HG02642 (cell line): ENCODE measurements around the gene SELPLG.
A peak's percentile ranks its signal among the peaks of the same experiment; 100 is the strongest.
"Not testable (repeated sequence)": the region's sequence is repeated elsewhere in the genome, so short reads cannot be mapped to it uniquely, and the experiment has no call there.

Experiments used
- ATAC-seq: cut with Tn5 transposase; IDR thresholded peaks from one replicate; pipeline ENCODE4 v1.9.1; 2021; ENCODE audit warnings: mild to moderate bottlenecking; ENCODE audit not compliant: unreplicated experiment, poor library complexity

Gene SELPLG, protein sequence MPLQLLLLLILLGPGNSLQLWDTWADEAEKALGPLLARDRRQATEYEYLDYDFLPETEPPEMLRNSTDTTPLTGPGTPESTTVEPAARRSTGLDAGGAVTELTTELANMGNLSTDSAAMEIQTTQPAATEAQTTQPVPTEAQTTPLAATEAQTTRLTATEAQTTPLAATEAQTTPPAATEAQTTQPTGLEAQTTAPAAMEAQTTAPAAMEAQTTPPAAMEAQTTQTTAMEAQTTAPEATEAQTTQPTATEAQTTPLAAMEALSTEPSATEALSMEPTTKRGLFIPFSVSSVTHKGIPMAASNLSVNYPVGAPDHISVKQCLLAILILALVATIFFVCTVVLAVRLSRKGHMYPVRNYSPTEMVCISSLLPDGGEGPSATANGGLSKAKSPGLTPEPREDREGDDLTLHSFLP

DNA sequence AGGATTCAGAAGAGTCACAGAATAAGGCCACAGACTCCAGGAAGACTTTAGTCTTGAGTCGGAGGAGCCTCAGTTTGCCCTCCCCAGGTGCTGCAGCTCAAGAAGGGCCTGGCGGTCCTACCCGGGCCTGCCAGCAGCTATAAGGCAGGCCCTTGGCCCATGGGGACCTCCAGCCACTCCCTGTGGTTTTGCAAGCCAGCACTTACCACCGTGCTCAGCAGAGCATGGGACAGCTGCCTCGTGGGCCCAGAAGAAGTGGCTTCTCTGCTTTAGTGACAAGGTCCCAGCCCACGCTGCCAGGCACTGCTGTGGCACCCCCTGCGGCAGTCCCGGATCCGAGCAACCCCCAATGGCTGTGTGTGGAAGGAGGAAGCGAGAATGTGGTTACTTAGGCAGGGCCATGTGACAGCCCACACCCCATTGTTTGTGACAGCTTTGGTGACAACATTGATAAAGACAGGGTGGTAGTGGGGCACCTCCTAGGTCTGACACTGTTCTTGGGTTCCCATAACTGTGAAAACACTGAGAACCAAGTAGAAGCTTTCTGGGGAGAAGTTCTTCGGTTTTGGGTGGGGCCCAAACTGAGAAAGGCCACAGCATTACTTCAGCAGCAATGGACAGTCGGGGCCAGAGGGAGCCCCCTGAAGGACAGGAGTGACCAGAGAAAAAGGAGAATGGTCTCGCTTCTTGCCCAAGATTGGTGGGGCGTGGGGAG, at the start of gene SELPLG:
TSS of gene SELPLG (minus strand) at position 361 of the 715 bp plus-strand sequence. CDS start 9,587 bp downstream, outside the sequence.
- ATAC-seq = peak; percentile 59

DNA sequence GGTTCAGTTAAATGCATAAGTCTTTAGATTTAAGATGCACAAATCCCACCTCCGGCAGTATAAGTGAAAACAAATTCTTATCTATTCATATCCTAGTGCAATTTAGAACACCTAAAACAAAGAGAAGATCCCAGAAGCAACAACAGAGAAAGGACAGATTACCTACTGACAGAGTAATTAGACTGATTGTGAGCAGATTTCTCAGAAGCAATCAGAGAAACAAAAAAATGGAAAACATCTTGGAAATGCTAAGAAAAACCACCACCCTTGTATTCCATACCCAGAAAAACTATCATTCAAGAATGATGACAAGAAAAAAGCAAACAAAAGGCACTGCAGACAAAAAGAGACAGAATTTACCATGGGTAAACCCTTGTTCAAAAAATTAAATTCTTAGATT, 47.6 kb upstream of the SELPLG start:
- ATAC-seq = no peak

DNA sequence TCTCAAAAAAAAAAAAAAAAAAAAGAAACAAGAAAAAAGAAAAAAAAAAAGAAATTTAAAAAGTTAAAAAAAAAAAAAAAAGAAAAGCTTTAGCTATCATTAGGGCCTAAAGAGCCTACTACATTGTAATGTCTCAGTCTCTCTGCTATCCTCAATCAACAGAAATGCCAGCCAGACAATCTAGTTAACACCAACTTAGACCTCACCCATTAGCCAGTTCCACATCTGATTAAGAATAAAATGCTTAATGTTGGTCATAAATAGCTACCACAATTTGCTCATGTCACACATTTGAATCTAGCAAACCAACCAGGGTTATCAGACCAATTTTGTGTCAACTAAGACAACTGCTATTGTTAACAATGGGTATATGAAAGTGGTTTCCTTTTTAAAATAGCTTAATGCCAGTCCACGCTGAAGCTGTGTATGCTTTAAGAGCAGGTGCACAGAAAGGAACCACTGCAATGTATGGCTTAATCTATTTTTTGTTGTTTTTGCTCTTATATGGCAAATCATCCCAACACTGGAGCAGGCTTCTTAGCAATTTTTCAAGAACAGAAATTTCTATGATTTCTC, 45.5 kb upstream of the SELPLG start:
- no peak for ATAC-seq

DNA sequence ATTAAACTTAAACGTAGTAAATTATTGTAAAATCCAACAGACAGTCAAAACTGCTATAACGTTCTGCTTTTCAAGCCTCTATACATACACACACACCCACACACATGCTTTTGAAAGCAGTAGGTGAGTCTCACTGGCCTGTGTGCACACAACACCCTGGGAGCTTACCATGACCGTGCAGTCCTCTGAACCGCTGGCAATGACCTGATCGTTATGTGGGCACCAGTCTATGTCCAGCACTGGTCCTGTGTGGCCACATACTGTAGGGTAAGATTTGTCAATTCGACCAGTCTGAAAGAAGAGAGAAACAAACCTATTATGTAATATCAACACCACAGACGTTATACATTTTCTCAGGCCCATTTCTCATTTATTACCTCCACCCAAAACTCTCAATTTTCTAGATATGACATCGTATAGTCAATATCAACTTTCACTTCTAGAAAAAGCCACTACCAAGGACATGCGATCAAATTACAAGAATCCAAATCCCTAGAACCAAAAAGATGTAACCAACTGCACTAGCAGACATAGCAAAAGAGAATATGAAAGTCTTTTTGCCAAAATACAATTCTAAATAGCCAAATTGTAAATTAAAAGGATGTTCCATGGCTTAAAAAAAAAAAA, 44.5 kb upstream of the SELPLG start:
- no peak for ATAC-seq

DNA sequence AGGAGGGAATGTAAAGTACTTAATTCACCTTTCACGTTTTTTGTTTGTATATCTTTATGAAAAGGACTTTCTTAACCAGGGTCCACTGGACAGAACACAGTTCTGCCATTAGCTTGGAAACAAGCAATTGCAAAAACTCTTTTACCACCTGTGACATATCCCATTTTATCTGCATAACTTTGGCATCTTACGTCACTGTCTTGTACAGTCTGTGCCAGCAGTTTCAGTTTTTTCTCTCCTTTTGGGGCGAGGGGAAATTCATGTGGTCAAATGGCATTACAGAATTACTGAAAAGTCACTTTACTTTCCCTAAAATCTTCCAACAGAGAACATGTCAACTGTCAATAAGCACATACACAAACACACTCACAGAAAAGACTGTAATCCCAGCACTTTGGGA, 43.7 kb upstream of the SELPLG start:
- no peak for ATAC-seq

DNA sequence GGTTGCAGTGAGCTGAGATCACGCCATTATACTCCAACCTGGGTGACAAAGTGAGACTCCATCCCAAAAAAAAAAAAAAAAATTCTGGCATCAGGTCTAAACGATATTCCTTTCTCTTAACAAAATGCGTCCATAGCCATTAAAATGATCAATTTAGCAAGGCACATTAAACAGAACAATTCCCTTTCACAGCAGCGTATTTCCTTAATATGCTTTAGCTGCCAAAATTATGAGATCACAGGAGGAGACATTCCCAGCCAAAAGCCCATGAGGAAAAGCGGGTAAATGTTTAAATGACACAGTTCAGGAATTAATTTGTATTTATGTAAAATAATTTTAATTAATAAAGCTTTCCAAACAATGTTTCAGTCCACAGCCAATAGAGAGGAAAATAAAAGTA, 43.0 kb upstream of the SELPLG start:
- ATAC-seq = no peak

DNA sequence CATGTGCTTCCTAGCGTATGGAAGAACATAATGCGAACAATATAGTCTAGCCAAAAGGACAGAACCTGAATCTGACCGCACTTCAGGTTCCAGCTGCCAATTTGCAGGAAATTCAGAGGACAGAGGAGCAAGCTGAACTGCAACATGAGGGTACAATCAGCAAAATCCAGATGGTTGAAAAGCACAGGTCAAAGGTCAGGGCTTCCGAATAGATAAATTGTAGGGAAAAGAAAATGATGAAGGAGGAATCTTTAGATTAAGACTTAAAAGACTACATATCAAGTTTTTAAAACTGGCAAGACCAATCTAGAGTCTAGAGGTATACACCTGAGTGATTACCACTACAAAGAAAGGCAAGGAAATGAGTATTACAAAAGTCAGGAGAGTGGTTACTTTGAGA, 42.1 kb upstream of the SELPLG start:
- no peak for ATAC-seq

DNA sequence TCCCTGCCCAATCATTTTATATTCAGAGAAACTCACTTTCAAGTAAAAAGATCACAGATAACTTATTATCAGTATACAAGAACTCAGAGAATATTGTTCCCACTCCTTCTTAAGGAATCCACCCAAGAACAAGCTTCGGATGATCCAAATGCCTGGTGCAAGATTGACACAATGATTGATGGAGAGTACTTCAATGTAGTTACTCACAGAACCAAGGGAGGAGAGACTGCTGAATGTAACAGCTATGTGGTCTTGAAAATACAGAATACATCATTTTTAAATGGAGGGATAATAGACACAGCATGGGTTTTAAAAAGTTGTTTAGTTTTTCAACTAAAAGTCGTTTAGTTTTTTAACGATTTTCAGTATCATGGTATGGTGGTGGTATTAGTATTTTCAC, 38.4 kb upstream of the SELPLG start:
- no peak for ATAC-seq

DNA sequence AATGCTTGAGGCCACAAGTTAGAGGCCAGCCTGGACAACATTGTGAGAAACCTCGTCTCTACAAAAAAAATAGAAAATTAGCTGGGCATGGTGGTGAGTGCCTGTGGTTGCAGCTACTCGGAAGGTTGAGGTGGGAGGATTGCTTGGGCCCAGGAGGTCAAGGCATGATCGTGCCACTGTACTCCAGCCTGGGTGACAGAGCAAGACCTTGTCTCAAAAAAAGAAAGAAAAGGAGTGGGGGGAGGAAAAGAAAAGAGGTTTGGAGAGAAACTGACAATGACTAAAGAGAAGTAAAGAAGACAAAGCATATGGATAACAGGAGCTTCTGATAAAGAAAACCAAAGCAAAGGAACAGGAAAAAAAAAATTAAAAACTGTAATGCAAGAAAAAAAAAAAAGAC, 37.4 kb upstream of the SELPLG start:
- no peak for ATAC-seq

DNA sequence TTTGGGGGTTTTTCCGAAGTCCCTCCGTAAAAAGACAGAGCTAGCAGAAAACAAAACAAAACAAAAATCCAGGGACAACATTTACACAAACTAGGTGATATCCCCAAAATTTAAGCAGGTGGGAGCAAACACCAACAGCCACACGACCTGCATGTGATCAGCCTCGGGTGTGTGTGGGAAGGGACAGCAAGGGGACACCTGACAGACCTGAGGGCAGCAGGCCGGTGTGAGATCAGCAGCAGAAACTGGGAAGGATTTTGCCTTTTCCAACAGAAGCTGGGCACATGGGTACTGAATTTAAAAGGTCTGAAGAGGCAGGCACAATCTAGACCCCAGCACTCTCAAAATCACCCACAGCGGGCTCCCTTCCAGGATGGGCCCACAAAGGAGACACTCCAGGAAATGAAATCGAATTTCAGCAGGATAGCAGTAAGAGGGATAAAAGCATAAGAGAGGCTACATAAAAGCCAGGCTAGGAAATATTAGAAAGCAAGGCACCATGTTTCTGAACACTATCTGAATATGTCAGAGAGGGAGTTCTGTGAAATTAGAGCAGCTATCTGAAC, 36.5 kb upstream of the SELPLG start:
- ATAC-seq = no peak

DNA sequence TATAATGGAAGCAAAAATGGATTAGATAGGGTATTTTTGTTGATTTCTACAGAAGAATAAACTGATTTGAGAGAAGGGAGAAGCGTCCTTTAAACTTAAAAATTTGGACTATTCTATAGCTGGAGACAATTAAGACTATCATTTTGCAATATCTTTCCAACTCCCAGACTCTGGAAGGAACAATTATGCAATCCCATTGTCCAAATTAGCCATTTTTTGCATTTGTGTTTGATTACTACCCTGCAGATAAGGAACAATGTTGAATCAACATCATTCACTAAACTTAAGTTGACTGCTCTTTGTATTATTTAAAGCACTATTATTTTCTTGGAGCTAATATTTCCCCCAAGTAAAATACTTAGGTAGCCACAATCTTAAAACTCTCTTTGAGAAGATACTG, 34.8 kb upstream of the SELPLG start:
- no peak for ATAC-seq

DNA sequence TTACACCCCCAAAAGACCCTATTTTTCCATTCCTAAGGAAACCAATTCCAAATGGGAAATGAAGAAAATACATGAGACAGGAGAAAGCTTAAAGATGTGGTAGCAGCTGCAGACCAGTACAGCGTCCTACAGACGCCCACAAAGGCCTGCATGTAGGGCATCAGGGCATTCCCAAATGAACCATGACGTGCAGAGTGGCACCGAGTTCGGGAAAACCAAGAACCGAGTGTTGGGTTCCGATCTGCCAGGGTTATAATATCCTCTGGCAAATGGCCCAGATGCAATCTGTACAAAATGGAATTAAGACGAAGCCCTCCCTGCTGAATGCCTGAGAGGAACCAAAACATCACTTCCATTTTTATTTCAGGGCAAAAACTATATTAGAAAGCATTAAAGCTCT, 34.4 kb upstream of the SELPLG start:
- ATAC-seq = no peak

DNA sequence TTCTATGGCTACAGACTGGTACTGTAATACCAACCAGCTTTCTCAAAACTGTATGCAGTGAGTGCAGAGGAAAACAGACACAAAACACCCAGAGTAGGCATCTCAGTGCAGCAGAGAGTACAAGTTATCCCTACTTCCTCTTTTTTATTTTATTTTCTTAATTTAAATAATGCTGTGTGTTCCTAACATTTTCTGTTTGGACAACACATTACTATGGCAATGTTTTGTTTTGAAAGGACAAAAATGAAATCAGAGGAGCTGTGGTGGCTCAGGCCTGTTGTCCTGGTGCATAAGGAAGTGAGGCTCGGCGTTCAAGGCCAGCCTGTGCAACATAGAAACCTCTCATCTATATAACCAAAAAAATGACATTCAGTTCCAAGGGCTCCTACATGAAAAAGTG, 33.7 kb upstream of the SELPLG start:
- ATAC-seq = no peak

DNA sequence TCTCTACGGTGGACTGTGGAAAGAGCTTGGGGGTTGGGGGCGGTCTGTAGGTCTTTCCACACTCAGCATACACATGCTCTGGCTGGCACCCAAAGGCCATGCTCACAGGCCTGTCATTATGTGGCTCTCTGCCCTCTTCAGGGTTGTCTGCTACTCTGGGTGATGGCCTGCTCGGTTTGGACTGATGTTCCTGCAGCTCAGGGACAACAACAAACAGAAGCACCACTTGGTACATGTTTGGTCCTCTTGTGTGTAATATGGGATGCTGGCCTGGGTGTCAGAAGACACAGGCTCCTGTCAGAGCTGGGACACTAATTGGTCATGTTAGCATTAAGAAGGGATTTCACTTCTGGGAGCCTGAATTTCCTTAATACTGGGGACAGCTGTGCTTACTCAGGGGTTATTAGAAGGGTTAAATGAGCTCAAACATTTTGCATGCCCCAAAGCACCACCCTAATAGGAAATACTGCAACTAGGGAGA, 32.7 kb upstream of the SELPLG start:
- no peak for ATAC-seq

DNA sequence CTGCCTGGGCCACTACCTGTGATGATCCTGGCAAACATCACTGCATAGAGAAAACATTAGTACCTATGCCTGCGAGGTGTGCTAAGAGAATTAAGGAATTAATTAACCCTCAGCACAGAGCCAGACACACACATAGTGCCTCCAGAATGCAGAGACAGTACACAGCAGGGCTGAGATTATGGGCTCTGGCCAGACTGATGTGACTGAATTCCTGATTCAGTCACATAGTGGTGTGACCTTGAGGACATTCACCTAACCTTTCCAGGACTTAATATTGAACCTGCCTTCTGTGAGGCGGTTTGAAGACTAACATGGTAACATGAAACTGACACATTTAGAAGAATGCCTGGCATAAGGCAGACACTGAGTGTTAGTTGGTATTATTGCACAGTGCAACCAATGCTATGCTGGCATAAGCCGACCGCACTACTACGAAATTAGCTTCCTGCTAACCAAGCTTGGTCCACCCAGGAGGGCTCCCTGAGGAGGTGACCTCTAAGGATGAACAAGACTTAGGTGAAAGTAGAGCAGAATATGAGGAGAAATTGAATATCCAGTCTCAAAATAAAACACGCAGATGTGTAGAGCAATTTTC, 32.0 kb upstream of the SELPLG start:
- ATAC-seq = no peak

DNA sequence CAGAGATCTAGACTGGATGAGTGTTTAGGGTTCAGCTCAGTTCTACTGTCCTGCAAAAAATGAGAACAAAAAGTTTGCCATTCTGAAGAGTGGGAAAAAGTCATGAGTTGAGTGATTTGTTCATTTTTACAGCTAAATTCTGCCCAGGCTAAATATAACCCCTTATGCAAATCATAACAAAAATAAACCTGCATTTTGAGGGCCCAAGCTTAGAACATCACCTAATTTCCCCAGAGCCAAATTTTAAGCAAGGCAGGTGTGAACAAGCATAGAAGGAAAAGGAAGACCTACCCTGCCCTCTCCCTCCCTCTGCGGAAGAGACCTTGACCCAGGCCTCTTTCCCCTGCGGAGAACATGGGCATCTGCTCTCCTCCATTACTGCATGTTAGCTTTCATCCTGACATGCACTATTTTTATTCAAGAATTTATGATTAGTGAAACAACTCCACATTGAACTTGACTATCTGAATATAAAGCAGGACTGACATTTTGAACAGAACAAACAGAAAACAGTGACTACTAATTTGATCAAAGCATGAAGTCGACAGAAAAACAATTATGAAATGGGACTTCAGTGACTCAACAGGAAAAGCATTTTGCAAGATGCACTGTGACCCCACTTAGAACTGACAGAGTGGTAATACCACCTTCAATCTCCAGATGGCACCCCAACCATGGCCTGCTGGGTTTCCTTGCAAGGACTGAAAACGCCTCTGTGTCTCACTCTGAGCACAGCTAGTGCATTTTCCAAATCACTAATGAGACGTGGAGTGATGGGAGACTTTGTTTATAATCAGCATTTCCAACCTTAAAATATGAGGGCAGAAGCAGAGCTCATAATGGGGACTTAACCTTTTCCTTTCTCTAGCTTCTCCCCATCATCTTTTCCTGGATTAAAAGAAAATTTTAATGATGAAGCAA, 30.9 kb upstream of the SELPLG start:
- peak; percentile 74 for ATAC-seq

DNA sequence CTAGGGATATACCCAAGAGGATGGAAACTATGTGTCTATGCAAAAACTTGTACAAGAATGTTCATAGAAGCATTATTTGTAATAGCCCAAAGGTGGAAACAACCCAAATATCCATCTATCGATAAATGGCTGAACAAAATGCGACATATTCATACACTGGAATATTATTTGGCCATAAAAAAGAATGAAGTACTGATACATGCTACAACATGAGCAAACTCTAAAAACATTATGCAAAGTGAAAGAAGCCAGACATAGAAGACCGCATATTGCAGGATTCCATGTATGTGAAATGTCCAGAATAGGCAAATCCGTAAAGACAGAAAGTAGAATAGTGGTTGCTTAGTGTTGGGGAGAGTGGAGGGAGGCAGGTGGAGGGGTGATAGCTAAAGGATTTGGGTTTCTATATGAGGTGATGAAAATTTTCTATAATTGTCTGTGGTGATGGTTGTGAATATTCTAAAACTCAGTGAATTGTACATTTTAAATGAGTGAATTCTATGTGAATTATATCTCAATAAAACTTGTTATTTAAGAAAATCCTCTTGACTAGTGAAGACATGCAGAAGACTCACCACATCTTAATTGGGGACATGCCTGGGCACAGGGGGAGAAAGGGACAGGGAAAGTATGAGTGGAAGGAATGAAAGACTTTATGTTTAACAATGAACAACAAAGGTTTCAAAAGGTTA, 29.8 kb upstream of the SELPLG start:
- no peak for ATAC-seq

DNA sequence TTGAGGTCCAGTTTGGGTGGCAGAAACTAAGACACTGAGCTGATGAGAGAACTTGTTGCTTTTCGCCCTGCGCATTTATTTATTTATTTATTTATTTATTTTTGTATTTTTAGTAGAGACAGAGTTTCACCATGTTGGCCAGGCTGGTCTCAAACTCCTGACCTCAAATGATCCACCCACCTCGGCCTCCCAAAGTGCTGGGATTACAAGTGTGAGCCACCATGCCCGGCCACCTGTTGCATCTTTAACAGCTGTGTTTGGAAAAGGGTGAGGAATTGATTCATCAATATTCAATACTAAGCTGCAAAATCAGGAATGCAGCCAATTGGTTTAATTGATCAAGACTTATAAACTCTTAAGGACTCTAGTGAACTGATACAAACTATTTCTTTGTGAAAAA, 24.4 kb upstream of the SELPLG start:
- not testable (repeated sequence) for ATAC-seq
